ENCODE measurements around the gene SIRT3.
"Not testable (repeated sequence)": the region's sequence is repeated elsewhere in the genome, so short reads cannot be mapped to it uniquely, and the experiment has no call there.

SIRT3 gene

DNA sequence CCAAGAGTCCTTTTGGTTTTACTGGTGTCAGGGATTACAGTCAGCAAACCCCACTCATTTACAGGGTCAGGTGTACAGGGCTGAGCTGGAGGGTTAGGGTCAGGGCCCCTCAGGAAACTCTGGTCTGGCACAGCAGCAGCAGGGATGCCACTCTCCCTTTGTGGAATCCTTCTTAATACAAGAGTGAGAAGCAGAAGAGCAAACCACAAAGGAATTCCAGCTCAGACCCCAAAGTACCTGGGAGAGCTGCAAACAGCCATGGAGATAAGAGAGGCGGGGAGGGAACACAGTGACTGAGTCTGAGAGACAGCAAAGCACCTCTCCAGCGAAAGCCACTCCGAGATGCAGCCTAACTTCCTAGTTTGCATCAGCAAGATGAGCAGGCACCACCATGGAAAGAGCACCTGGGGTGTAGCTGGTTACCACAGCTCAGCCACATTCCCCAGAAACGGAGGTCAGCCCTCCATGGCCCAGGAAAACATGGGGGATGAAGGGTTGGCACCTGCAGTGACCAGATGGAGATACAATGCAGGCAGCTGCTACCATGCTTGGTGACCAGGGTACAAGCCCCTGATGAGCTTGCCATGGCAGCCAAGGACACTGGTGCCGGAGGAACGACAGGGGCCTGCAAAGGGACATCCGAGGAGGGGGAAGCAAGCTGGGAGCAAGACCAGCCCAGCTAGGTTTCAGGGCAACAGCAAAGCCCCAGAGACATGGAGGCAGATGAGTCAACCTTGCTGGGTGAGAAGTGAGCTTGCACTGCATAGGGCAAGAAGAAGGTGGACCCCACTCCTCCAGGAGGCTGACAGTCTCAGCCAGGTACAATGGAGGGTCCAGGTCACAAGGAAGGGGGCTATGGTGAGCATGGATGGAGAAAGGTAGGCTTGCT is 32.8 kb downstream of the SIRT3 start:
- DNase-seq (ENCODE audit: low read depth in 2 of 2), result no peak

DNA sequence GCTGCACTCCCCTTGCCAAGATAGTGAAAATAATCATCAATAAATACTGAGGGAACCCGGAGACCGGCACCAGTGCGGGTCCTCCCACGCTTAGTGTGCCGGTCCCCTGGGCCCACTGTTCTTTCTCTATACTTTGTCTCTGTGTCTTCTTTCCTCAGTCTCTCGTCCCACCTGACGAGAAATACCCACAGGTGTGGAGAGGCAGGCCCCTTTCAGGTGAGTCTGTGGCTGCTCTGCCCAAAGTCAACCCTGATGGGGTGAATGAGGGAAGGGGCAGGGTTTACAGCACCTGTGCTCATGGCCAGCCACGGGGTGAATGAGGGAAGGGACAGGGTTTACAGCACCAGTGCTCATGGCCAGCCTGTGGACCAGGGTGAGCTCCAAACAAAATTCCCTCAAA is 33.7 kb downstream of the SIRT3 start:
- no peak for DNase-seq (ENCODE audit: low read depth in 2 of 2)

DNA sequence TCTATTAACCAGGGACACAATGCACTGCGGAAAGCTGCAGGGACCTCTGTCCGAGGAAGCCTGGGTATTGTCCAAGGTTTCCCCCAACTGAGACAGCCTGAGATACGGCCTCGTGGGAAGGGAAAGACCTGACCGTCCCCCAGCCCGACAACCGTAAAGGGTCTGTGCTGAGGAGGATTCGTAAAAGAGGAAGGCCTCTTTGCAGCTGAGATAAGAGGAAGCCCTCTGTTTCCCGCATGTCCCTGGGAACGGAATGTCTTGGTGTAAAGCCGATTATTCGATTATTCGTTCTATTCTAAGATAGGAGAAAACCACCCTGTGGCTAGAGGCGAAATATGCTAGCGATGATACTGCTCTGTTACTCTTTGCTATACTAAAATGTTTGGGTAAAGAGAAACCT is 34.2 kb downstream of the SIRT3 start:
- no peak for DNase-seq (ENCODE audit: low read depth in 2 of 2)

DNA sequence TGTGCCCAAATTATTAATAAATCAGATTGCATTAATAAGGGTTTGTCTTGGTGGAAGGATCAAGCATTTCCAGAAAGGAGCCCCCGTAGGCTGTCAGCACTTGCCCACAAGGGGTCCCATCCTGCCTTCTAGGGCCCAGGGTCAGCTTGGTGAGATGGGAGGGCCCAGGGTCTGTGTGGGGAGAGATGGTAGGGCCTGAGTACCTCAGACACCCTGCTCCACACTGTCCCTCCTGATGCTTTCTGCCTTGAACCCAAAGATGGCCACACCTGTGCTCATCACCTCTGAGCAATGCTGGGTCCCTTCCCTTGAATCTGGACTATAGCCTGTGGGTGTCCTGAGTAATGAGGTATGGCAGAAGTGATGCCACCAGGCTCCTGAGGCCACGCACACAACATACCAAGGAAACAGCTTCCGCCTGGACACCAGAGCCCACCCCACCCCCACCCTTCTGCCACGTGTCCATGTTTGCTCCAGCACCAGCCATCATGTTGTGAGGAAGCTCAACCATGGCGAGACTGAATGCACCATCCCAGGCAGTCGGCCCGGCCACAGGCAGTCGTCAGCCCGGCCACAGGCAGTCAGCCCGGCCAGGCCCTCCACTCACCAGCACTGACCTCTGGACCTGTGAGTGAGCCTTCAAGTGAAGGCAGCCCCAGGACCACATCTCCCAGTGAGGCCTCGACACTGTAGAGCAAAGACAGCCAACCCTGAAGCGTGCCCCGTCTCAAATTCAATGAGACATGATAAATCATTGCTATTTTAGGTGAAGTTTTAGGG is 35.7 kb downstream of the SIRT3 start:
- DNase-seq (ENCODE audit: low read depth in 2 of 2), result no peak

DNA sequence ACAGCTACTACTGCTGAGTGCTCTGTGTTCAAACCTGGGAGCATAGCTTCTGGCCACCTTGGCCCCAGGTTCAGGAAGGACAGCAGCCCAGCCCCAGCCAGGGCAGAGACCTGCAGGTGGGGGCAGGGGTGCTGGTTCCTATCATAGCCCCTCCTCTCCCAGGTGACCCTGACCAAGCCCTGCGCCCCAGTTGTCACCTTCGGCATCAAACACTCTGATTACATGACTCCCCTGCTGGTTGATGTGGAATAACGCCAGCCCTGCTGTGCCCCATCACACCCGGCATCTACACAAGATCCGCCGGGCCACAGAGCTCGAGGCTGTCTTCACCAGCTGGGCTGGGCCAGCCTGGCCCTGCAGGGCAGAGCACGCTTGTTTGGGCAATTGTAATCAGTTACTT is 36.4 kb downstream of the SIRT3 start:
- DNase-seq (ENCODE audit: low read depth in 2 of 2), result no peak

DNA sequence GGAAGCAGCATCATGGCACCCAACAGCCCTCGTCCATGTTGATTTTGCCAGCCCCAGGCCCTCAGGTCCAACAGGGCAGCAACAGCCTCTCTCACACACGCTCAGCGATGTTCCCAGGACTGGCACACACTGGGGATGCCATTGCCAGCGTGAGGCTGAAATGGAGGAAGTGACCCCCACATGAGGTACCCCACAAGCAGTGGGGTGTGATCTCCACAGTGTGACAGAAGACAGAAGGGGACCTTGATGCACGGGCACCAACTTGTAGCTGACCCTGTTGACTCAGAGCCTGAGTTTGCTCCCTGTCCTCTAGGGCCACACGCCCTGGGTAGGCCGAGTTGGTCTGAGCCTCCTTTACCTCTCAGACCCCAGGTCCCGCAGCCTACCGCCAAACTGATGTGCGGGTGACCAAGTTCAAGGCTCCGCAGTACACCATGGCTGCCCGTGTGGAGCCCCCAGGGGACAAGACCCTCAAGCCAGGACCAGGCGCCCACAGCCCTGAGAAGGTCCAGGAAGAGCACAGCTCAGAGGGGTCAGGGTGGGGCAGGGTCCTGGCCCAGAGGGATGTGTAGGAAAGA is 37.0 kb downstream of the SIRT3 start:
- DNase-seq (ENCODE audit: low read depth in 2 of 2), result no peak

DNA sequence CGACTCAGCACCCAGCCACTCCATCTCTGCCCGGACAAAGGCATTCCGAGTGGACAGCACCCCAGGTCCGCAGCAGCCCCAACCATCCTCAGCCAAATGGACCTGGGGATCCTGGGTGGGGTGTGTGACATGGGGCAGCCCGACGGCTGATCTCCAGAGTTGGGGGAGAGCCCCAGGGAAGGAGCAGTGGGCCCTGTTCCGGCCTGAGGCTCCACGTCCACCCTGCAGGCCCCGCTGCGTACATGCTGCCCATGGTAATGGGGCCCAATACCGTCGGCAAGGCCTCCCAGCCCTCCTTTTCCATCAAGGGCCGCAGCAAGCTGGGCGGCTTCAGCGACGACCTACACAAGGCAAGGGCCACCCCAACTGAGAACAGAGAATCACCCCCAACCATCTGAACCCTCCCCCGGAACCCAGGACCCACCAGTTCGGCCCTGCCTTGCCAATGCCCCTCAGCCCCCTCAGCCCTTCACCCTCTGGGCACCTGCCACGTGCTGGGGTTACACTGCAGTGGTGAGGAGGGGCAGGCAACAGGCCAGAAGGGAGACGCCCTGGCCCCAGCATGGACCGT is 37.8 kb downstream of the SIRT3 start:
- no peak for DNase-seq (ENCODE audit: low read depth in 2 of 2)

DNA sequence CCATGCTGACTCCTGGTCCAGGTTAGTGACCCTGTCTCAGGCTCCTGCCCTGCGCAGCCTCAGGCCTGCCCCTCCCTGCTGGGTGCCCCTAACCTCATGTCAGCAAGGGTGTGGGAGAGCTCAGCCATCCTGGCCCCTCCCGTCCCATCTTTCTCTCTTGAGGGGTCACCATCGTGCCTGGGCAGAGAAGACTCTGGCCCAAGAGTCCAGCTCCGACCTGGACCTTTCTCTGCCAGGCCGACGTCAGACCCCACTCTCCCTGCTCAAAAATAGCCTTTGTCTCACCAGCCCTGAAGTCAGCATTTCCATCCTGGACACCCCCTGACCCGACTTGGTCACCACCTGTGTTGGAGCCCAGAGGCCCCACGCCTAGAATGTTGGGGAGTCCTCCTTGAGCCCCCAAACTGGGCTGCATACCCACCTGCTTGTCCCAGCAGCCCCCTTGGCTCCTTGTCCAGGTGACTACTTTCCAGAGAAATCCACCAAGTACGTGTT is 38.4 kb downstream of the SIRT3 start:
- no peak for DNase-seq (ENCODE audit: low read depth in 2 of 2)

DNA sequence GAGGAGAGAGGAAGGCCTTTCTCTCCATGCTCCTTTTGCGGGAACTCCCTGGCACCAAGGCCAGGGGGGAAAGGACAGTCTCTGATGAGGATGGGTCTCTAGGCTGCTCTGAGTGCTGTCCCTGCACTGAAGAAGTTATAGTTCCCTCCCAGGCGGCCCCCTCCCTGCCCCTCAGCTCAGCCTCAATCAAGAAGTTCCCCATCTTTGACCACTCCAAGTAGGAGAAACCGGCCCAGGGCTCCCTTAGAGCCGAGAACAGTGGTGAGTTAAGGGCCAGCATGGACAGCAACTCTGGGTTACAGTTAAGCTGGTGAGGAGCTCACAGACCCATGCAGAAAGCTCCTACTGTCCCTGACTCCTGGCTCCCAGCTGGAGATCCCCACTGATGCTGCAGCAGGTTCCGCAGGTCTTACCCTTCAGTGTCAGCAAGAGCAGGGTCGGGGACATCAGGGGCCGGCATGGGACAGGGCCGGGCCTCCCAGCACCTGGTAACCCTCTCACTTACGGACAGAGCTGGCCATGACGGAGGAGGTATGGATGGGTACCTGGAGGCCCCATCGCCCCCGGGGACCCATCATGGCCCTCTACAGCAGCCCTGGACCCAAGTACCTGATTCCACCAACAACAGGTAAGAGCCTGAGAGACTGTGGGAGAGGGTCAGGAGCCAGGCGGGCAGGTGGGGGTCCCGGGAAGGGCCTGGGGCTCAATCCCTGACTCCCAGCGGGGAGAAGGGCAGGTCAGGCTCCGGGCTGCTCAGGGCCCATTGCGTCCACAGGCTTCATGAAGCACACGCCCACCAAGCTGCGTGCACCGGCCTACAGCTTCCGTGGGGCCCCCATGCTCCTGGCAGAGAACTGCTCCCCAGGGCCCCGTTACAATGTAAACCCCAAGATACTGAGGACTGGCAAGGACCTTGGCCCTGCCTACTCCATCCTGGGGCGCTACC is 39.1 kb downstream of the SIRT3 start:
- DNase-seq (ENCODE audit: low read depth in 2 of 2), result no peak

DNA sequence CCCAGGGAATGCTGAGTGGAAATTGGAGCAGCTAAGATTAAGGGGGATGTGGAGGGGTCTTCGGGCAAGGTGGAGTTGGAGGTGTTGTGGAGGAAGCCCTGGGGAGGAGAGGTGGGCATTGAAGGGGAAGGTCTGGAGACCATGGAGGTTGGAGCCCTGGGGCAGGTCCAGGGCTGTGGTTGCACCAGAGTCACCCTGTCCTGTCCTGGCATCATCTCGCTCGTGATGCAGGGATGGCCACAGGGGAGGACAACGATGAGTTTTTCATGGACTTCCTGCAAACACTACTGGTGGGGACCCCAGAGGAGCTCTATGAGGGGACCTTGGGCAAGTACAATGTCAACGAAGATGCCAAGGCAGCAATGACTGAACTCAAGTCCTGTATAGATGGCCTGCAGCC is 42.7 kb downstream of the SIRT3 start:
- DNase-seq (ENCODE audit: low read depth in 2 of 2), result not testable (repeated sequence)

DNA sequence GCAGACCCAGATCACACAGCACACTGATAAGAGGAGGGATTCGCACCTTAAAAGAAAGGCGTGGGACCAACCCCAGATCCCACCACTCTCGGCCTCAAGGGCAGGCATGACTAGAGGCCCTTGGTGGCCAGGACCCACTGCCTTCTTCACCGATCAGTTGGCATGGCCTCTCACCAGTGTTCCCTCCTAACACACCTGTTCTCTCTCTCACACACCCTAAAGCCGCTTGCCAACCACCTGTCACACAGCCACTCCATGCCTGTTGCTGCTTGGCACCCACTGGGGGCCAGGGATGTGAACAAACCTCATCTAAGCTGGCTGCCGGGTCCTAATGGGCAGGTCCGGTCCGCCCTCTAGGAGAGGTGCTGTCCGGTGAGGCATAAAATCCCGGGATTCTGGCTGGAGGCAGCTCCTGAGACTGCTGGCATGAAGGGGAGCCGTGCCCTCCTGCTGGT is 43.4 kb downstream of the SIRT3 start, which contains the start of gene SCGB1C1:
Gene SCGB1C1 (plus strand): TSS at position 405 of the 455 bp plus-strand sequence. CDS start 22 bp downstream, at position 427.
- DNase-seq (ENCODE audit: low read depth in 2 of 2), result not testable (repeated sequence)

DNA sequence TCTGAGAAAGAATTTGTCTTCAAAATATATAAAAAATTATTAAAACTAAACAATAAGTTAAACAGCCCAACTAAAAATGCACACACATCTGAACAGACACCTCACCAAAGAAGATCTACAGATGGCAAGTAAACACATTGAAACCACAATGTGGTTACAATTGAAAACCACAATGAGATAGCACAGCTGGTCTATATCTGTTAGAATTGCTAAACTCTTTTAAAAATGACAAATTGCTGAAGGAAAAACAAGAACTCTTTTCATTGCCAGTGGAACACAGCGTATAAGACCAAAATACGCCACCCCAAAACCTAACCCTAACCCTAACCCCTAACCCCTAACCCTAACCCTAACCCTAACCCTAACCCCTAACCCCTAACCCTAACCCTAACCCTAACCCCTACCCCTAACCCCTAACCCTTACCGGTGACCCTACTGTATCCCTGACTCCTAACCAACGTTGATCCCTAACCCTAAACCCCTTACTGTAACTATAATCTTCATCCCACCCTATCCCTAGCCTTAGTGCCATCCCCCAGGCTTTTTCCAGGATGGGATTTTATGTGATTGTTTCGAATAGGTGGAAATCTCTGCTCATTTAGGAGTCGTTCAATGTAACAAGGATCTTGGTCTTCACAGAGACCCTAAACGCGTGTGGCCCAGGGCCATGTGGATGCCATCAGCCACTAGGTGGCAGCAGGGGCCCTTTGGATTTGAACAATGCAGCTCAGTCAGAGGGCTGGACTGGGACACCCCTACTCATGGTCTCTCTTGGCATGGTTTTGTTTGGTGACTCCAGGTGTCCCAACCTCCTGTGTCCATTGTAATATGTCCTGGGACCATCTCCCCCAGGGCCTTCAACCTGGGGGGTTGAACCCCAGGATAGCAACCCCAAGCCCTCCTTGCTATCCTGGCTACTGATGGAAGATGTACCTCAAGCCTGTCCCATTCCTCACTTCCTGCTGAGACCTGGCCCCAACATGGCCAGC is 44.4 kb downstream of the SIRT3 start:
- peak in 1 of 2 donors; percentile 42 for DNase-seq (ENCODE audit: low read depth in 2 of 2)

DNA sequence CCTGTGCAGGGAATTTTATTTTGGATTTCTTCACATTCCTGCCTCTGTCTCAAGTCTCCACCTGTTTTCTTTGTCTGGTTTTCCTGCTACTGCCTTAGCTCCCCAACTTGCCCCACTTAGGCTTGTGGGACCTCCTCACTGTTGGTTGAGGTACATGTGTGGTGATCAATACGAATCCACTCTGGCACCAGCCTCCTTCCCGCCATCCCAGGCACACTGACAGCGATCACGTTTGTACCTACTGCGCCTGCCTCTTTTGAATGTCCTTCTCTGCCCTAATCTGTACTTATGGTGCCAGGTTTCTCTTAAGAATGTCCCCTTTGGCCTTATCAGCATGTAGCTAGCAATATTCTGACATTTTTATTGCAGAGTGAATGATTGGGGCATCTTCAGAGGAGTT is 45.6 kb downstream of the SIRT3 start:
- DNase-seq (ENCODE audit: low read depth in 2 of 2), result not testable (repeated sequence)

DNA sequence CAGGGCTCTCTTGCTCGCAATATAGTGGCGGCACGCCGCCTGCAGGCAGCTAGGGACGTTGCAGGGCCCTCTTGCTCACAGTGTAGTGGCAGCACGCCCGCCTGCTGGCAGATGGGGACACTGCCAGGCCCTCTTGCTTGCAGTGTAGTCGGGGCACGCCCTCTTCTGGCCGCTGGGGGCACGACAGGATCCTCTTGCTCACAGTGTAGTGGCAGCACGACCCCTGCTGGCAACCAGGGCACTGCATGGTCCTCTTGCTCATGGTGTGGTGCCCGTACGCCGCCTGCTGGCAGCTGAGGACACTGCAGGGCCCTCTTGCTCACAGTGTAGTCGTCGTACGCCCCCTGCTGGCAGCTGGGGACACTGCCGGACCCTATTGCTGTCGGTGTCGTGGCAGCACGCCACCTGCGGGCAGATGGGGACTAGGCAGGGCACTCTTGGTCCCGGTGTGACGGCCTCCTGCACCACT is 46.3 kb downstream of the SIRT3 start:
- not testable (repeated sequence) for DNase-seq (ENCODE audit: low read depth in 2 of 2)

DNA sequence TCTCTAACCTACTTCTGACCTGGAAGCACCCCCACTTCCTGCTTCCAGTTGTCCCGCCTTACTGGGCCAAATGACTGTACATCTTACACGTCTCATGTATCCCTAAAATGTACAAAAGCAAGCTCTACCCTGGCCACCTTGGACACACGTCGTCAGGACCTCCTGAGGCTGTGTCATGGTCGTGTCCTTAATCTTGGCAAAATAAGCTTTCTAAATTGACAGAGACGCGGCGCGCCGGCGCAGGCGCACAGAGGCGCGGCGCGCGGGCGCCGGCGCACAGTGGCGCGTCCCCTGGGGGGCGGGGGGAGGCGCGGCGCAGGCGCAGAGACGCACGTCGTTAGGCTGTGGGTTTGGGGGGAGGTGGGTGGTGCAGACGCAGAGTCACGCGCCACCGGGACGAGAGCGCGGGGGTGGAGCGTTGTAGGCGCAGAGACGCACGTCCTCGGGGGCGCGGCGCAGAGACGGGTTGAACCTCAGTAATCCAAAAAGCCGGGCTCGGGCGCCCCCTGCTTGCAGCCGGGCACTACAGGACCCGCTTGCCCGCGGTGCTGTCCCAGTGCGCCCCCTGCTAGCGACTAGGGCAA is 46.9 kb downstream of the SIRT3 start:
- not testable (repeated sequence) for DNase-seq (ENCODE audit: low read depth in 2 of 2)

DNA sequence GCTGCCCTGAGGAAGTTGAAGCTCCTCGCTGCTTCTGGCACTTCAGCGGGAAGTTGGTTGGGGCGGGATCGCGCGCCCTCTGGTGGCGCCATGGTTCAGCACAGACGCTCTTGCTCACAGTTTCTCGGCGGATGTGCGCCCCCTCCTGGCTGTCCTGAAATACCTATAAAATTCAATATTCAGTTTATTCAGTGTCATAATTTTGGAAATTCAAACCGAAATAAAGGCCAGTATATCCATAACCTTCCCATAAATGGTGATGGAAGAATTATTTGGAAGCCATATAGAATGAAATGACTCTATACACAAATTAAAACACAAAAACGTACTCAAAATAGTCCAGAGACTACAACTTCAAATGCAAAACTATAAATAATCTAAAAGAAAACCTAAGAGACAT is 55.9 kb downstream of the SIRT3 start:
- DNase-seq (ENCODE audit: low read depth in 2 of 2), result not testable (repeated sequence)

All from stimulated activated CD8-positive, alpha-beta memory T cell treated with anti-CD3 and anti-CD28 coated beads, Interleukin-2, amount 100 ng/mL, for 1 hour (primary cell).